Activated CD4-positive, alpha-beta T cell treated with anti-CD3 and anti-CD28 coated beads for 36 hours (primary cell): Measurements from ENCODE around the gene KDELR3. TPM values are rescaled to one million over a fixed set of nuclear protein-coding genes. Genes with fewer than 3 reads are reported as not detected.

ENCODE experiments used
- ATAC-seq: fragments of 200-7000 bp; cut with Tn5 transposase; one replicate; pipeline ENCODE4 v1.10.0; 2021; ENCODE audit warnings: mild to moderate bottlenecking, moderate library complexity
- CTCF ChIA-PET: fragments of 350-600 bp; sonication (Branson Sonifier 250); formaldehyde crosslinking; loops from one replicate; lab custom pipeline; 2021; ENCODE audit warnings: antibody characterized with exemption; lab: Charles Lee
- POLR2A ChIA-PET: fragments of 350-600 bp; sonication (Branson Sonifier 250); formaldehyde crosslinking; loops from one replicate; lab custom pipeline; 2021; ENCODE audit warnings: antibody characterized with exemption, inconsistent platforms; lab: Charles Lee
- DNase-seq: peaks from one replicate; pipeline ENCODE4 v3.0.0-alpha.2; 2020
- H3K27ac Mint-ChIP-seq: one replicate; pipeline ENCODE4 v1.8.0; 2021; ENCODE audit warnings: mixed read lengths
- H3K27me3 Mint-ChIP-seq: one replicate; pipeline ENCODE4 v1.8.0; 2021; ENCODE audit warnings: mixed read lengths
- H3K36me3 Mint-ChIP-seq: one replicate; pipeline ENCODE4 v1.8.0; 2021; ENCODE audit warnings: low read depth, mixed read lengths
- H3K4me1 Mint-ChIP-seq: one replicate; pipeline ENCODE4 v1.8.0; 2021; ENCODE audit warnings: mixed read lengths
- H3K4me3 Mint-ChIP-seq: one replicate; pipeline ENCODE4 v1.8.0; 2021; ENCODE audit warnings: mild to moderate bottlenecking, moderate library complexity, mixed read lengths
- H3K9me3 Mint-ChIP-seq: one replicate; pipeline ENCODE4 v1.8.0; 2021; ENCODE audit warnings: low read depth, mixed read lengths
- intact Hi-C, 2 experiments: fragments of 100-400 bp; cut with DNase I in 1 of 2; cut with micrococcal nuclease in 1 of 2; formaldehyde crosslinking; loops; one replicate each; pipeline versions ENCODE4 v1.14.2 to v1.15.1; 2022 to 2024; cut with DNase I, micrococcal nuclease
- total RNA-seq, 2 experiments: library from RNA; stranded (reverse); gene quantifications; one replicate each; pipeline ENCODE4 v1.2.3, GENCODE V29; 2021

Gene KDELR3
- total RNA-seq, 2 experiments from 2014 or later = 0.84 to 1.1 TPM

DNA sequence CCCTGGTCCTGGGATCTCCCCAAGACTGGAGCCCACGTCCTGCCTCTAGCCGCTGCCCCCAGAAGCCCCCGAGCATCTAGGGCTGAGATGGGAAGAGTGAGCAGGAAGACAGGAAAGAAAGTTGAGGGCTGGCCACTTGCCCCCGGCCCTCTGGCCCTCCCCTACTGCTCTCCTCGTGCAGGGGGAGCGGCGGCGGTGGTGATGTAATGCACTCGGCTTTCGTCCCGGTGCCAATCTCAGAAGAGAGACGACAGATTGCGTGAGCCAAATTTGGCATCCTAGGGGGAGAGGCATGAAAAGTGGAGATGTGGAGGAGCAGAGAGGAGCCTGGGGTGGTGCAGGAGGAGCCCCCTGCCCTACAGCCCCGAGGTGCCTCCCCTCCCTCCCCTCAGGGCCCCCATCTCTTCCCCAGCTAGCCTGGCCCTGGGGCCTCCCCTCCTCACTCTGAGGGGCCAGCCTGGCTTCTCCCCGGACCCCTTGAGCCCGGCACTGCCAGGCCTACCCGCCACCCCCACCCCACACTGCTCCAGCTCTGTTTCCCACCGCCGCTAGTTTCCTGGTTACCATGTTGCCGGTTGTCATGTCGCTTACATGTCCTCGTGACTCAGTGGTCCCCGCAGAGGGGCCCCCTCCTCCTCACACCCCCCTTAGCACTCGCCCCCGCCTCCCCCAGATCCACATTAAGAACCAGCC, 15.4 kb upstream of the KDELR3 start:
- Mint-ChIP-seq H3K27ac (no peak overlapping the region), H3K36me3 (no peaks in the 10 kb centered on the region), H3K4me1 (peaks cover 11% of the 10 kb centered on the region), H3K9me3 (no peaks in the 10 kb centered on the region), H3K27me3 (peaks cover 39% of the 10 kb centered on the region), H3K4me3 (no peak overlapping the region)
- DNase-seq (no peak), ATAC-seq (no peak)
- intact Hi-C loops = no loop called here
- ChIA-PET CTCF (no interaction called here), POLR2A (no interaction called here)

DNA sequence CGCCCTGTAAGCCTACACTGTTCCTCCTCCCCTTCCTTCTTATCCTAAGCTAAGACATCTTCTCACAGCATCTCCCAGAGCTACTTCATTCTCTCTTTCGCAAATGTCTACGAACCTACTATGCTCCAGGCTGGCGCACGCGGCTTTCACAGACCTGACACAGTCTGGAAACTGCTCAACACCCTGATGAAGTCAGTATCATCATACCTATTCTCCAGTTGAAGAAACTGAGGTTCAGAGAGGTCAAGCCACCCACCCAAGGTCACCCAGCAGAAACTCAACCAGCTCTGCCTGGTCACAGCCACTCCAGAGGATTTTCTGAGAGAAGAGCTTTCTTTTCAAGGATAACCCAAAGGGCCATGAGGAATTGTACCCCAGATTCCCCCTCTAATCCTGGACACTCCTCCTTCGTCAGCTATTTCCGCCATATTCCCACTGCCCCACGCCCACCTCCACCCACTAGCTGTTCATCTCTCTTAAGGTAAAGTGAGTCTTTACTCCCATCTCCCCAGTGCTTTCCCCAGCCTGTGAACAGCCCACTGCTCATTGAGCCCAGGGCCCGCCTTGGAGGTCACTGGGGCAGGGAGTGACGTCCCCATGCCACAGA, 14.7 kb upstream of the KDELR3 start:
- no peak for ATAC-seq
- peaks cover 45% of the 10 kb centered on the region for H3K27me3 Mint-ChIP-seq
- no peaks in the 10 kb centered on the region for H3K9me3 Mint-ChIP-seq
- ChIA-PET CTCF (interaction anchor here (0.7 kb wide), 1 partner anchor 23 kb away, joined by 3 read pairs; no protein-coding TSS in a partner anchor), POLR2A (no interaction called here)
- no peaks in the 10 kb centered on the region for H3K36me3 Mint-ChIP-seq
- intact Hi-C loops = no loop called here
- H3K27ac Mint-ChIP-seq = no peak overlapping the region
- peaks cover 11% of the 10 kb centered on the region for H3K4me1 Mint-ChIP-seq
- DNase-seq = no peak
- H3K4me3 Mint-ChIP-seq = no peak overlapping the region

DNA sequence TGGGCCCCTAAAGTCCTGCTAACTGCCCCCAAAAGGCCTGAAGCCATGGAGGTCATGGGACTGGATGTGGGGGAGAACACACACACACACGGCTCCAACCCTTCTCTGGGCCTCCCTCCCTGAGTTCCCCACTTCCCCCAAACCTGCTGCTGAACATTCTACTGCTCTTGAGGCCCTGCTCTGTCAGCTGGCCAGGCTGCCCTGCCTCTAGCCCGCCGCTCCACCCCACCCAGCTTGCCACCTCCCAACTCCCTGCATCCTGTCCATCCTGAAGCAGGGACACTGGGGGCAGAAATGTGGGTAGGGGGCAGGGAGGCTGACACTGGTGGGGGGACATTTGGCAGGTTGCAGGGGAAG, 13.9 kb upstream of the KDELR3 start:
- Mint-ChIP-seq H3K36me3 (no peaks in the 10 kb centered on the region), H3K27me3 (peaks cover 53% of the 10 kb centered on the region), H3K27ac (no peak overlapping the region), H3K9me3 (no peaks in the 10 kb centered on the region), H3K4me1 (peaks cover 11% of the 10 kb centered on the region), H3K4me3 (peak overlapping the region; percentile 65)
- ChIA-PET POLR2A (no interaction called here), CTCF (interaction anchor here (0.7 kb wide), 1 partner anchor 22 kb away, joined by 3 read pairs; no protein-coding TSS in a partner anchor)
- intact Hi-C loops = no loop called here
- no peak for ATAC-seq
- no peak for DNase-seq

DNA sequence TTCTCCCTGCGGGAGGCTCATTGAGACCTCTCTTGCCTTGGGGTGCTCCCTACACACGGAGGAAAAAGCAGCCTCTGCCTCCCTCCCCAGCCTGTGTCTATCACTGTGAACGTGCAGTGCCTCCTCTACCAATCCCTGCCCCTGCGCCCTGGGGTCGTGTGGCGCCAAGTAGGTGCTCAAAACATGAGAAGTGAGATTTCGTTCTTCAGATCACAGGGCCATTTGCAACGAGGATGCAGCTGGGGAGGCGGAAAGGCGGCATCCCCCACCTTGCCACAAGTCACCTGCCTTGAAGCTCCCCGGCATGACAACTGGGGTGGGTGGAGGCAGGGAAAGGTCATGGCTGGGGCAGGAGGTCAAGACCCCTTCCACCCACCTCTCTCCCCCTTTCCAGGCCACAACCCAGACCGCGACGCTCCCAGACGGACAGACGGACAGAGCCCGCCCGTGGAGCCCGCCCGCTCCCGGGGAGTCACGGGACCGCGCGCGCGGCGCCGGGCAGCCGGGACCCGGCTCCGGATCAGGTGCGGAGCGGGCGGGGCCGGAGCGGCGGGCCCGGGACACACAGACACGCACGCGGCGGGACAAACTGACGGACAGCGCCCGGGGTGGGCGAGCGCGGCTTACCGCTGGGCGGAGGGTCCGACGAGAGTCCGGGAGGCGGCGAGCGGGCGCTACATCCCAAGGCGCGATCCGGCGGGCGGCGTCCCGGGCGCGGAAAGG, 13.4 kb upstream of the KDELR3 start:
- Mint-ChIP-seq H3K9me3 (no peaks in the 10 kb centered on the region), H3K4me3 (peak overlapping the region; percentile 65), H3K4me1 (peaks cover 11% of the 10 kb centered on the region), H3K27ac (no peak overlapping the region), H3K36me3 (no peaks in the 10 kb centered on the region), H3K27me3 (peaks cover 58% of the 10 kb centered on the region)
- peak; percentile 43 for ATAC-seq
- CTCF ChIA-PET = no interaction called here
- peak; percentile 37 for DNase-seq
- POLR2A ChIA-PET = no interaction called here
- intact Hi-C loops = no loop called here

DNA sequence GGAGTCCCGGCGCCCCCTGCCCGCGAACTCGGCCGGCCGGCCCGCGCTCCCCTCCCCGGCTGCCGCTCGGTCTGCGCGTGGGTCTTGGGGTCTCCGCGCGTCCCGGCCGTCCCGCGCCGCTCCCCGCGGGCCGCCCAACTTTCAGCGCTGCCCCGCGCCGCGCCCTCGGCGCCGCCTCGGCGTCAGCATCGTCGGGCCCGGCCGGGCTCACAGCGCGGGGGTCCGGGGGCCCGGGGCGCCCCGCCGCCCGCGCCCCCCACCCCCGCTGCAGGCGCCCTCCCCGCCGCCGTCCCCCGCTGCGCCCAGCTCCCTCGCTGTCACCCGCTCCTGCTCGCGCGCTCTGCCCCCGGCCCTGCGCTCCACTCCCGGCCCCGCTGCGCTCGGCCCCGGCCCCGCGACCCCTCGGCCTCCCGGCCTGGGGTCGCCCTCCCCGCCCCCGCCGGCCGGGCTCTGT, 12.8 kb upstream of the KDELR3 start, which contains the start of gene KCNJ4:
TSS of gene KCNJ4 (minus strand) at position 124 of the 454 bp plus-strand sequence. CDS start 27,067 bp downstream, outside the sequence.
- ATAC-seq = no peak
- POLR2A ChIA-PET = no interaction called here

DNA sequence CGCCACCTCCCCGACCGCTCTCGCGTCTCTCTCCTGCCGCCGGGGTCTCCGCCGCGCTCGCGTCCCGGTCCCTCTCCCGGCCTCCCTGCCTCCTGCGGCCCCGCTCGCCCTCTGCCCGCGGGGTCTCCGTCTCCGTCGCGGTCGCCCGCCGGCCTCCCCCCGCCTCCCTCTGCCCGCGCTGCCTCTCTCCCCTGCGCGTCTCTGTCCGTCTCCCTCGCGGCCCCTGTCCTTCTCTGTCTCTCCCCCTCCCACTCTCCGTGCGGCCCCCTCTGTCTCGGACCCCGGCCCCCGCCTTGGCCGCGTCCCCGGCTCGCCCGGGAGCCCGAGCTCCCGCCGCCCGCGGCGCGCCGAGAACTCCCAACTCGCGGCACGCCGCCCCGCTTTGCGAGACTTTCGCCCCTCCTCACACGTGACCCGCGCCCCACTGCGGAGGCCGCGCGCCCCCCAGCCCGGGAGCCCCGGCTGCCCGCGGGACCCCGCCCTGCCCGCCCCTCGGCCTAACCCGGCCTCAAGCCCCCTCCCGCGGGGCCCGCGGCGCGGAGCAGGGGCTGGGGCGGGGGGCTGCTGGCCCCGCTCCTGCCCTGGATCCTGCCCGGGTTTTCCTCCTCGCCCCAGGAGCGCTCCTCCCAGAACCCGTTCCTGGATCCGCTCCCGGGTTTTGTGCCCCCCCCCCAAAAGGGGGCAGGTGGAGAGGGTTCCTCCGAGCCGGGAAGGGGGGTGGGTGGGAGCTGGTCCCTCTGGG, 12.2 kb upstream of the KDELR3 start:
- POLR2A ChIA-PET = no interaction called here

More for the DNA sequence above, 12.8 kb upstream of the KDELR3 start, which contains the start of gene KCNJ4:
- H3K36me3 Mint-ChIP-seq = no peaks in the 10 kb centered on the region
- intact Hi-C loops = no loop called here
- no peaks in the 10 kb centered on the region for H3K9me3 Mint-ChIP-seq
- no peak within 1 kb of the TSS for H3K27ac Mint-ChIP-seq
- H3K4me3 Mint-ChIP-seq = peak within 1 kb of the TSS; percentile 65
- CTCF ChIA-PET = no interaction called here
- no peak for DNase-seq
- H3K4me1 Mint-ChIP-seq = peaks cover 11% of the 10 kb centered on the region
- peaks cover 55% of the 10 kb centered on the region for H3K27me3 Mint-ChIP-seq

DNA sequence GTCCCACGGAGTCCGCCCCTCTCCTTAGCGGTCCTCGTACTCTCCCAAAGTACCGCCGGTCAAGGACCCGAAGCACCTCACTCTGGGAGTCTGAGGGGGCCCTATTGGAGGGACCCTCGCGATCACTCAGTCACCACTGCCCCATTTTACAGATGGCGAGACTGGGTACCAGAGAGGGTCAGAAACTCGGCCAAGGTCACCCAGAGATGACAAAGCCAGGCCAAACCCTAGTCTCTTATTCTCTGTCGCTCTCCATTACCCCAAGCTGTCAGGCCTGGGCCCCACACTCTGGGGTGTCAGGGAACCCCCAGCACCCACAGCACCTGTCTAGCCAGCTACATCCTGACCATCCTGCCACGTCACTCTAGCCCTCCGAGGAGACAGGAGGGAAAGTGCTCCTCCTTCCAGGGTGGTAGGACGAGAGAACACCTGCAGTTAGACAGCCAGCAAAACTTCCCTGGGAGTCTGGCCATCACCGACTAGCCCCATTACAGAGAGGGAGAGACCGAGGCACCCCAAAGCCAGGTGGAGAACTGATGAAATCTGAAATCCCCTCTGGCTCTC, 11.5 kb upstream of the KDELR3 start:
- H3K27ac Mint-ChIP-seq = no peak overlapping the region
- CTCF ChIA-PET = no interaction called here
- peaks cover 59% of the 10 kb centered on the region for H3K27me3 Mint-ChIP-seq
- DNase-seq = no peak
- POLR2A ChIA-PET = no interaction called here
- H3K9me3 Mint-ChIP-seq = no peaks in the 10 kb centered on the region
- H3K36me3 Mint-ChIP-seq = no peaks in the 10 kb centered on the region
- ATAC-seq = no peak
- intact Hi-C loops = no loop called here
- H3K4me3 Mint-ChIP-seq = peak overlapping the region; percentile 45
- peaks cover 12% of the 10 kb centered on the region for H3K4me1 Mint-ChIP-seq

More for the DNA sequence above, 12.2 kb upstream of the KDELR3 start:
- intact Hi-C loops = no loop called here
- Mint-ChIP-seq H3K27ac (no peak overlapping the region), H3K9me3 (no peaks in the 10 kb centered on the region), H3K4me3 (no peak overlapping the region), H3K4me1 (peaks cover 11% of the 10 kb centered on the region), H3K36me3 (no peaks in the 10 kb centered on the region), H3K27me3 (peaks cover 56% of the 10 kb centered on the region)
- DNase-seq (peak; percentile 51), ATAC-seq (peak; percentile 31)
- CTCF ChIA-PET = no interaction called here

DNA sequence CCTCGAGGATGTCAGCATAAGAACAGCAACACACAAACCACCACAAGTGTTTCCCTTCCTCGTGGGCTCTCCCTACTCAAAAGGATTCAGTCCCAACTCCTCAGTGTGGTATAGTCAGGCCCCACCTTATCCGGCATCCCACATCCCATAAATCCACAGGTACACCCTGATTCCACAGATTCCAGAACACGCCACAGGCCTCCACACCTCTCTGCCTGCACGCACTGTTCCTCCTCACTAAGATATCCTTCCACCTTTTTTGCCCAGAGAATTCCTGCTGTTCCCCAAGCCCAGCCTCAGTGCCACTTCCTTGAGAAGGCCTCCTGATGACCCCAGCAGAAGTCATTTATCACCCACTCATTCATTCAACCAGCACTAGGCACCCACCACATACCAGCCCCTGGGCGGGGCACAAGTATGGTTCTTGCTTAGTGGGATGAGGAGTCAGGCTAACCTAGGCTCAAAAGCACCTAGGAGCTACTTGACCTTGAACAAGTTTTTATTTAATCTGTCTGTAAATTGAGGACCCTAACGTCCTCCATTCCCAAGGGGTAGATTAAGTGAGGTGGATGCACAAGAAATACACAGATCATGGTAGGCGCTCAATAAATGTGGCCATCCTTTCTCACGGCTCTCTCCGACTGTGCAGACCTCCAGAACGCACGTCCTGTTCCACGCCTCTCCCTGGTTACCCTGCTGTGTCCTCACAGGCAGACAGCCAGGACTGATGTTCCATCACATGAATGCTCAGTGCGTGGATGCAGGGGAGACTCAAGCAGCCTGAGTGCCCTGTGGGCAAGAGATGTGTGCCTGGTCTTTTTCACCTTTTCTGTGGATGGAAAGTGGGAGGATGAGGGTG, 10.8 kb upstream of the KDELR3 start:
- peak overlapping the region; percentile 45 for H3K4me3 Mint-ChIP-seq
- POLR2A ChIA-PET = no interaction called here
- intact Hi-C loops = no loop called here
- no peak for ATAC-seq
- no peaks in the 10 kb centered on the region for H3K9me3 Mint-ChIP-seq
- no peaks in the 10 kb centered on the region for H3K36me3 Mint-ChIP-seq
- DNase-seq = no peak
- H3K27ac Mint-ChIP-seq = no peak overlapping the region
- H3K4me1 Mint-ChIP-seq = peaks cover 17% of the 10 kb centered on the region
- CTCF ChIA-PET = no interaction called here
- H3K27me3 Mint-ChIP-seq = peaks cover 65% of the 10 kb centered on the region

DNA sequence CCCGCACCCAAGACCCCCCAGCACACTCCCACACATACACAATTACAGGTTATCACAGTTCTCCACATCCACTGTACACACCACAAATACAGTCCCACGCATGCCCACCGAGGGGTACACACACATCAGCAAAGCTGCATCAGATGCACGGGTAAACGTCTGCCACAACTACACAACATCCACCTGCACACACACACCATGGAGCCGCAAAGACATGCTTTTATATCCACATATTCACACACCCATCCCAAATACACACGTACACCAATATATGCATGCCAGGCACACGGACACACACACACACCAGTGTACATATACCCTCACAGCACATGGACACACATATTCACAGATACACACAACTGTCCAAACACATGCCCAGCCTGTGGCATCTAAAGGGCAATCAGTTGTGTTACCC, 7.5 kb upstream of the KDELR3 start:
- ChIA-PET POLR2A (no interaction called here), CTCF (no interaction called here)
- DNase-seq (no peak), ATAC-seq (no peak)
- Mint-ChIP-seq H3K27ac (no peak overlapping the region), H3K27me3 (peaks cover 67% of the 10 kb centered on the region), H3K4me1 (peaks cover 14% of the 10 kb centered on the region), H3K4me3 (no peak overlapping the region), H3K36me3 (no peaks in the 10 kb centered on the region), H3K9me3 (no peaks in the 10 kb centered on the region)
- intact Hi-C loops = loop anchor here in 1 of 2 experiments (5.0 kb wide), 1 partner anchor 188 kb away; the partner anchor contains the start of gene TMEM184B

DNA sequence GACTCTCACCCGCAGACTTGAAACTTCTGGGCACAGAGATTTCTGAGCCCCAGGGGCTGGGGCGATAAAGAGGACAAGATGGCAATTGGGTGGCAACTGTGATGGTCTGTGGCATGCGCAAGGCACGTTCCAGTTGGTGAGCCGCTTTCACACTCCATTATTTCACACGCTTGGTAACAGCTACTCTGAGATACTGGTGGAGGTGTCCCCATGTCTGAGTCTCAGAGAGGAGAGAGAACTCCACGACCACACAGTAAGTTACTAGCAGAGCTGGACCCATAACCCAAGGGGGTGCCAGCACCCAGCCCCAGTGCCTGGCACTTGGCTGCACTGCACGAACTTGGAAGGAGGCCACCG, 6.9 kb upstream of the KDELR3 start:
- Mint-ChIP-seq H3K27me3 (peaks cover 72% of the 10 kb centered on the region), H3K36me3 (no peaks in the 10 kb centered on the region), H3K27ac (no peak overlapping the region), H3K4me1 (peaks cover 14% of the 10 kb centered on the region), H3K4me3 (no peak overlapping the region), H3K9me3 (no peaks in the 10 kb centered on the region)
- ATAC-seq (peak; percentile 27), DNase-seq (no peak)
- intact Hi-C loops = loop anchor here in 1 of 2 experiments (1.0 to 5.0 kb wide), 2 partner anchors 109 to 189 kb away; partner anchors contain the start of genes DMC1 and TMEM184B
- ChIA-PET POLR2A (no interaction called here), CTCF (interaction anchor here (0.6 kb wide), 1 partner anchor 108 kb away, joined by 4 read pairs; no protein-coding TSS in a partner anchor)
